HG02870 (cell line): ENCODE results near the gene TRPV6.

ENCODE experiments used
- ATAC-seq: cut with Tn5 transposase; IDR thresholded peaks from one replicate; pipeline ENCODE4 v1.9.1; 2021; ENCODE audit warnings: mild to moderate bottlenecking, moderate library complexity; ENCODE audit not compliant: unreplicated experiment

TRPV6 gene

DNA sequence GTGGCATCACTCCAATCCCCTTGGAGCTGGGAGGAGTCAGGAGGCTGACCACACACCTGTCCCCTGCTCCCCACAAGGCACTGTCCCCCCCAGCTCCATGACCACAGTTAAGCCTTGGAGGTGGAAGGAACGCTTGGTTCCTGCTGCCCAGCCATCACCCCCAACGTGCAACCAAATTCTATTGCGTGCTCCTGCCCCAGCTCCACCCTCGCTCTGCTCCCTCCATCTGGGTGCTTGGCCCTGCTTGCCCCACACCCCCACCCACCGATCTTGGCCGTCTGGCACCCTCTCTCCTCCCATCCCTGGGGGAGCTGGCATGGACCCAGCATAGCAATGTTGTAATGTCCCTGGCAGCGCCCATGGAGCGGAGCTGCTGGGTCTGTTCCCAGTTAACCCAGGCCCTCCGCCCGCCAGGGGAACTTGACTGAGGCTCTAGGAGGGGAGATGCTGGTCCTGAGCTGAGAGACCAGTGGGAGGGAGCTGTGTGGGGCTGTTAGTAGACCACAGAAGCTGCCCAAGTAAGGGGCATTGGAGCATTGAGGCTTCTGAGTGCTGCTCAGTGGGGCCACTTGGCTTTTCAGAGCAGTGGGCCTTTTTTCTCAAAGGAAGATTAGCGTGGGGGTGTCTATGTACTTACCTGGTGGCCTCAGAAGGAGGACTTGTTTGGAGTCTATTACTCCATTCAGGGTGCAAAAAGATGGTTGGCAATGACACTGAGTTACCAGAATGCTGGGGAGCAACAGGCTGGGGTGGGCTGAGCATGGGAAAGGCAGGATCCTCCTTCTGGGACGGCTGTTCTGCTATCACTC, 29.6 kb downstream of the TRPV6 start:
- no peak for ATAC-seq

DNA sequence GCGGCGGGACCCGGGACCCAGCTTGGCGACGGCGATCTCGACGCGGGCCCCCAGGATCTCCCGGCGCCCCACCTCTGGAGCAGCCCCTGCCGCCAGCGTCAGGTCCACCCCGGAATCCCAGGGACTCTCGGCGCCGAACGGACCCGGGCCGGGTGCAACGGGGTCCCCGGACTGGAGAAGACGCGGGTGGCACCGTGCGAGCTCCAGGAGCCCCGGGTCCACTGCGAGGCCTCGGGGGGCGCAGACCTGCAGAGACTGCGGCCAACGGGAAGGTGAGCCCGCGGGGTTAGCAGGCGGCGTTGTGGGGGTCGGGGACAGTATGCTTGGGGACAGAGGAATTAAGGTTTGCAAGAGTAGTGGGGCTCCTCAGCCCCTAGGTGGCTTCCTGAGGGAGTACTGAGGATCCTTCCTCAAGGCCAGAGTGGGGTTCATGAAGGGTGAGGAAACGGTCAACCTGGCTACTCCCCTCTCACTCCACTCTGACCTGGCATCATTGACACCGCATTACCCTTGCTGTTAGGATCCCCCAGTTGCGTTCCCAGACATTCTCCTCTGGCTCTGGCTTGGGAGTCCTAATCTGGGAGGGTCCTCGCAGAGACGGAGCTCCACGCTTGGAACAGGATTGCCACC, 30.3 kb downstream of the TRPV6 start:
- ATAC-seq: peak; percentile 4

DNA sequence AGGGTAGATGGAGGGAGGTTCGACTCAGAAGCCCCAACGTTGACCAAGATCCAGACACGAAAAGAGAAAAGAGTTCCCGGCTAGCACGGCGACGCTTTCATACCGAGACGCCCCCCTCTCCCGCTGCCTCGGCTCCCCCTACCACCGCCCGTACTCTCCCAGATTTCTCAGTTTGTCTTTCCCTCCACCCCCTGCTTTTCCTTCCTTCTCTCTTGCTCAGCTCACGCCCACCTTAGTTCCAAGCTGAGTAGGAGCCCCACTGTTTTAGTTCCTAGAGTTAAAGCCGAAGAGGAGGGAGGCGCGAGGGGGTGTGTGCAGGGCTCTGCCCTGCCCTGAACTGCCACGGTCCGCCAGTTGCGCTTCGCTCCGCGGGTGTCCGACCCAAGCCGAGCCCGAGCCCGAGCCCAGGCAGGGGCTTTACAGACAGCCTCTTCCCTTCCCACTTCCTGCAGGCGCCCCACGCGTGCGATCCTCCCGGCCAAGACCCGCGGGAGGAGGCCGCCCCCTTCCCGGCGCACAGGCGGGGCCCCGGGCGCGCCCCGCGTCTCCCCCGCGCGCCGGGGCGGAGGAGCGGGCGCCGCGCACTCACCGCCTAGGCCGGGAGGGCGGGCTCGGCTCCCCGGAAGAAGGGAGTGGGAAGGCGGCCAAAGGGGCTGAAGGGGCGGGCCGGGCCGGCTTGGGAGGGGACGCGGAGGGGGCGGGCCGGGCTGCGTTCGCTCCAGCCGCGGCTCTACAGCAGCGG, 31.0 kb downstream of the TRPV6 start, which contains the start of gene EPHB6:
EPHB6 (plus strand) TSS at position 705 of the 742 bp plus-strand sequence. CDS start 8,152 bp downstream, outside the sequence.
- ATAC-seq: peak; percentile 58

DNA sequence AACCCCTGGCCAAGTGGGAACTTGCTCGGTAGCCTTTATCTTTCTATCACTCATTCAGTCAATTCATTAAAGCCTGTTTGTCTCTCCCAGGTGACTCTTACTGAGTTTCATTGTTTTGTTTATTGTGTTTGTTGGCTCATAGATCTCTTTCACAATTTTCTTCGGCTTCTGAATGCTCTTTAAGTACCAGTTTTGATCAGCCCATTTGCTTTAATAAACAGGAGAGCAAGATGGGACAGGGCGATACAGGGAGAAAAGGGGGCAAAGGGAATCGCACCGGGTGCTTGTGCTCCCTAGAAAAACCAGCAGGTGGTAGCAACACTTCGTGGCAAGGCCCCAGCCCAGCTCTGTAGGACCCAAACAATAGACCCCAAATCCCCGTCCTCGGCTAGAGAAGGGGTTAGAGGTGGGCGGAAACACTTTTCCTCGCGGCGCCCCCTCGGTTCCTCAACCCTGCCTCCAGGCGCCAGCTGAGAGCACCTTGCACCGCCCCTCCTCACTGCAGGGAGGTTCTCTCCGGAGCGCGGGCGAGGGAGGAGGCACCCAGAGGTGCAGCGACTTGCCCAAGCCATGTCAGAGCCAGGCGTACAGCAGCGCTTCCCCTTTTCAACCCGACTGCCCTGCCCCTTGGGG, 31.7 kb downstream of the TRPV6 start:
- peak; percentile 81 for ATAC-seq

DNA sequence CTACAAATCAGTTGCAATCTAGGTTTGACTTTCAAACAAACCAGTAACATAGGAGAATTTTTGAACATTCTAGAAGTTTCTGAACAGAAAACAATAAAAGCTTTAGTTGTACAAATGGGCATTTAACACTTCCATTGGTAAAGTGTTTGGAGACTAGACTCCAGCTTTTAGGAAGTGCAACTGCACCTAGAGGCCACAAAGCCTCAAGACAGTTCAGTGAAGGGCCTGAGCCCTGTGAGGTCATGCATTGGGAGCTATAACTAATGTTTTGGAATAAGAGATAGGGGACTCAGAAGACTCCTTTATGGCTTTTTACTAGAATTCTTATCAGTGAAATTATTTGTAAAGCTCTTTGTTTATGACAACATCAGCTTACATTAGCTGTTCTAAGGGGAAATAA, 33.6 kb downstream of the TRPV6 start:
- no peak for ATAC-seq

DNA sequence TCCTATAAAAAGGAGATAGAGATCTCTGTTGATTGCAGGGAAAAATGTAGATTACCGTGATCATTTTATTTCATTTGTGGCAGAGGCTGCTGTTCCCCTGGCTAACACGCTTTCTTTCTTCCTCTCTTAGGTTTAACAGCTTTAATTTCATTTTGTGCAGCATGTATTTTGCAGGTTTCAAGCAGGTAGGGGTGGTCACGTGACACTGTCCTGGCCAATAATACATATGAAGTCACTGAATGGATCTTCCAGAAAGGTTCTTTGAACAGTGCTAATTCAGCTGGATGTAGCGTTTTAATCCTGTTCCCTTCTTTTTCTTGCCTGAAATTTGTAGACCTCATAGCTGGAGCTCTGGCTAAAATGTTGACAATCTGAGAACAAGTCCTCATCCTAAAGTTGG, 34.3 kb downstream of the TRPV6 start:
- no peak for ATAC-seq

DNA sequence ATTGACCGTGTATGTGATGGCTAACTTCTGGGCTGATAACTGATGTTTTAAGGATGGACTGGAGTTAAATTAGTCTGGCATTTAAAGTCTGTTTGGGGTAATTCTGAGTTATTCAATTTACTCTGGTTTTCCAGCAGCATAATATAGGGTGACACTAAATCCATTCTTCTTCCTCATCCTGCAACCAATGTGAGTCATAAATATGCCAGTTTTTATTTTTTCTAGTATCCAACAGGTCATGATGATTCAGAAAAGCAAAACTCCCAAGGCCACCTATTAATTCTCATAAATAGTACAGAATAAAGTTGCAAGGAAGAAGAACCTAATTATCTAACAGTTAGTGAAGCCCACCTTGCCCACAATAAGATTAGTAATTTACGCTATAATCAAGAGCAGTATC, 38.2 kb downstream of the TRPV6 start:
- ATAC-seq: no peak

DNA sequence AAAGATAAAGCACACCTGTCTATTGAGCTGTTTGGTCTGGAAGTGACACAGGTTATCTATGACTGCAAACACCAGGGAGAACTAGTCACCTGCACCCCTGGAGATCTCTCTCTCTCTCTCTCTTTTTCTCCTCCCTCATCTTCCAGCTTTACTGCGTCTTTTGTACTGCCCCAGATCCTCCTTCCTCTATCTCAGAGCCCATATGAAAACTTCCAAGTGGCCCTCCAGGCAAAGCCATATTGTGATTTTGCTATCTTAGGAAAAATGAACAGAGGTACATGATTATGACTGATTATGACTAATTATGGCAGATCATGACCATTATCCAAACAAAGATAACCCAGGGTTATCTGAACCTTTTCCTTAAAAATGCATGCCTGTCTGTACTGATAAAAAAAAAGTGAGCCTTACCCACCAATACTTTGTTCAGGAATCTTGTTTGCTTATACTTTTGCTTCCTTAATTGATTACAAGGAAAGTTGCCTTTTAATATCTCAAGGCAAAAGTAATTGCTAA, 43.2 kb downstream of the TRPV6 start:
- ATAC-seq: no peak

DNA sequence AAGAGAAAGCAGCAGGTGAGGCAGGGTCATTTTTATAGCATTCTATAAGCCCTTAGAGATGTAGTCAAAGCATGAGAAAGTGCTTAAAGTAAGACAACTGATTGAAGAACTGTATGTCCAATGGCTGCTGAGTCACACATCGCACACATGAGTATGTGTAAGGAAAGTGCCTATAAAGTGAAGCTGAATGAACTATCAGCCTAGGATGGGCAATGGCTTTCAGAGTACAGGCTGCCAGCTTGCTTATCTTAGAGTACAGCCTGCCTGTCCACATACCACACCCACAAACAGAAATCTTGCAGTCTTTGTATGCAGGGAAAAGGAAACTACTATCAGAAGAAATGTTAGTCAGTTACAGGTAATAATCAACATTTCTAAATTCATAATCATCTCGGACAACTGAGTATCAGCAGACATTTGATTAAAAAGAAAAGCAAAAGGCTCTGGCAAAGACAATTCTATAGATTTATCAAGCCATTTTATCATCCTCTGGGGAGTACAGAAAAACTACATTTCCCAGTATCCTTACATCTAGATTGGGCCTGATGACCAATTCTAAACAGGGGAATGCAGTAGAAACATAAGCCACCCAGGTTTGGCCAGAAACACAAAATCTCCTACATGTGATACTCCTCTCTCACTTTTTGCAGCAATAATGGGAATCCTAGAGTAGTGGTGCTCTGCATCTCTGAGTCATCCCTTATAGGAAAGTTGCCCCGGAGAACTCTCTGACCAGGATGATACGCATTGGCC, 46.9 kb downstream of the TRPV6 start:
- no peak for ATAC-seq

DNA sequence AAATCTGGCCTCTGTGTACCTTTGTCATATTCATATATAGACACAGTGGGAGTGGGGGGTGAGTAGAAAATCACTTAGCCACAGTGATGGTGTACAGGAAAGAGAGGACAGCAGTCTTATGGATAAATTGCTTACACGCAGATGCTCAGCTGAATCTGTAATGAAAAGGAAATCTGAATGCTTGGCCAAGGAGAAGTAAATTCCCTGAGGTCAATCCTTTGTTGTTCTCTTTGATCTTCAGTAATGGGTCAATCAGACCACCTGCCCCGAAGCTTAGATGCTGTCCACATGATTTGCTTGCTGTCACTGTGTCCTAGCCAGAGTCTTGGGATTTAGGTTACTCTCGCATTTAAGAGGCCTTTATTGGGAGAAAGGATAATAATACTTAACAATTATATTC, 49.1 kb downstream of the TRPV6 start:
- no peak for ATAC-seq

DNA sequence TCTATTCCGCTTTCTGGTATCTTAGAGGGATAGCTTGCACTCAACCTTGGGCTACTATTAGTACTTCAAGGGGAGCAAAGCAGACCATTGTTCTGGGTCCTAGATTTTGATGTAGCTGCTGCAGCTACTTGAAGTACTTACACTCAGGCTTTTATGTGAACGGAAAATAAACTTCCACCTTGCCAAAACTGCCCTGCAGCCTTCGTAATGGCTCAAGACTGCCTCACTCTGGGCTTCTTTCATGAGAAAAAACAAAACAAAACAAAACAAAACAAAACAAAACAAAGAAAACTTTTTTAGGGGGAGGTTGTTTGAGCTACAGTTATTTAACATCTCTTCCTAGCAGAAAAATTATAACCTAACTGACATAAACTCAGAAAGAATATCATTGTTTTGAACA, 50.1 kb downstream of the TRPV6 start:
- no peak for ATAC-seq

DNA sequence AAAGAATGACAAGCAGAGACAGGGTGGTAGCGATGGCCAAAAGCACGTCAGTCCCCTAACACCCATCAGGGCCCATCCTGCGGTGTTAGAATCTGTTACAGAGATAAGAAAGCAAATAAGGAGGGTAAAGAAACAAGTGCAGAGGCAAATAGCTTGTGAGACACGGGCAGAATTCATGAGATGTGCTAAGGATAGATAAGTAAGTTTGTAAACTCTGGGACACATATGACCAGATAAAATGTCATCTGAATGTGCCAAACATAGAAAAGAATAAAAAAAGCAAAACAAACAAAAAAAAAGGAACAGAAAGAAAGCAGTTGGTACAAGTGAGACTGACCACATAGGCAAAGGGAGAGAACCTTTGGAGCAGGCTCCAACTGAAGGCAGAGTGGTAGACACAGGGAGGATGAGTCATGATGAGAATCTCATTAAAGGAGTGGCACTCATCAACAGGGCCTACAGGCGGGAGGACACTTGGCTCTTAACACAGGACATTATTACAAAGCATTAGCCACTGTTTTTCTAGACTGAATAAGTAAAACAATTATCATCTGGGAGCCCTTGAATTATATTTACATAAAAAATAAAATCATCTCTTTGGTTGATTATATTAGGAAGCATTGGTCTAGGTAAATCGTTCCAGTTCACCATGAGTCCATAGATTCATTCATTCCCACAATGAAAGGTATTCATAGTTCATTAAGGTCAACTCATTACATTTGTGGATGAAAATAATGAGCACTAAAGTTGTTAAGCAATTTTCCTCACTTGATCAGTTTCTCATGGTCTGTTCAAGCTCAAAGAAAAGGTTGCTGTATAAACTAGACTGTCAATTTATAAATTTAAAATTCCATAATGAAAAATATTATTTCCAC, 52.1 kb downstream of the TRPV6 start:
- peak; percentile 62 for ATAC-seq

DNA sequence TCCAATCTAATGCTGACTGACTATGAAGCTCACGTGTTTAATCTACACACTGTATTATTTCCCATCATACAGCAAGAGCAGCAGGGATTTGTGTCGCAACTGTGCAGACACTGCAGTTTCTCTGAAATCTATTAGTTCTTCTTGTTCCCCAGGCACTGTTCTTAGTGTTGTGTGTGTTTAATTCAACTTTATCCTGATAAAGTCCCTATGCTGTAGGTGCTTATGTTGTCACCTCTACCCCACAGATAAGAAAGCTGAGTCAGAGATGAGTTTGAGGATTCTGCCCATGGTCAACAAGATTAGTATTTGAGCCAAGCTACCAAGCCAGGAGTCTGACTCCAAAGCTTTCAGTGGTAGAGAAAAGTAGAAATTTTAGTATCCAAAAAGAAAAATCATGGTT, 53.1 kb downstream of the TRPV6 start:
- ATAC-seq: no peak

DNA sequence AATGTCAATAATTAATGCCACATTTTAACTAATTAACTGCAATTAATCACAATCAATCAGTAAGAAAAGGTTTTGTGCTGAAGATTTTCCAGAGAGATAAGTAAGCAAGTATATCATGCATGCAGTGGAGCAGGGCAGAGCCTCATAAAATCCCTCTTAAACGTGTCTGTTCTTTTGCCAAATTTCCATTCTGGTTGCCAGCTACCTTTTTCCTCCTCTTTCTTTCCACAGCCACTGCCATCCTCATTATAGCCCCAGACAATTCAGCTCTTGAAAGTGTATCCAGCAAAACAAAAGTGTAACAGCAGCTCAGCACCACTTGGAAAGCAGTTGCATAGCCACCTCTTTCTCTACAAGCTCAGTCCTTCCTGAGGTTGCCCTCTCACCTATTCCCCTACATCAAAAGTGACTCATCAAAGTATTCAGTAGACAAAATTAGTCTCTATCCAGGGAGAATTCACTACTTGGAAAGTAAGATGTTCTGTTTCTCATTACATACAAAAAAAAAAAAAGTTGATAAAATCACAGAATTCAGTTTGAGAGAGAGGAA, 57.5 kb downstream of the TRPV6 start:
- no peak for ATAC-seq

DNA sequence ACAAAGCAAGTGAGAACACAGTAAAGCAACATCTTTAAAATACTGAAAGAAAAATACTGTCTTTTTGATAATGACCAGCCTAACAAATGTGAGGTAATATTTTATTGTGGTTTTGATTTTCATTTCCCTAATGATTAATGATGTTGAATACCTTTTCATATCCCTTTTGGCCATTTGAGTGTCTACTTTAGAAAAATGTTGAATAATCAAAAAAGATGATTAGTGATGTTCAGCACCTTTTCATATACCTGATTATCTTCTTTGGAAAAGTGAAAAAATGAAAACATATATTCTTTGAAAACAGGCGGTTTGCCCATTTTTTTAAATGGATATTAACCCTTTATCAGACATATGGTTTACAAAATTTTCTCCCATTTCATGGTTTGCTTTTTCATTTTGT, 62.8 kb downstream of the TRPV6 start:
- no peak for ATAC-seq
